OCI-LY3 (cell line): ENCODE measurements around the gene PES1.
A peak's percentile ranks its signal among the peaks of the same experiment; 100 is the strongest.
"Not testable (repeated sequence)": the region's sequence is repeated elsewhere in the genome, so short reads cannot be mapped to it uniquely, and the experiment has no call there.

Experiments used
- H2AFZ ChIP-seq: fragments of 200-600, 300-600 bp; shearing (Covaris generic); 2 replicates; pipeline ENCODE4 v1.6.0; 2014; ENCODE audit warnings: antibody characterized with exemption, low read depth, low read length
- H3K27ac ChIP-seq: fragments of 200-600, 300-600 bp; sonication (generic); 2 replicates; pipeline ENCODE4 v1.5.1; 2014; ENCODE audit warnings: mild to moderate bottlenecking, low read length, moderate library complexity, mixed read lengths
- H3K27me3 ChIP-seq: fragments of 200-600, 300-600 bp; sonication (generic); 2 replicates; pipeline ENCODE4 v1.6.1; 2014; ENCODE audit warnings: low read depth, low read length, mixed read lengths
- H3K36me3 ChIP-seq: fragments of 200-600, 300-600 bp; sonication (generic); replicated peaks from 2 replicates; pipeline ENCODE3; 2014; ENCODE audit warnings: low read depth, low read length, mixed read lengths
- H3K4me1 ChIP-seq: fragments of 300-600, 200-600 bp; sonication (generic); 2 replicates; pipeline ENCODE4 v1.6.1; 2014; ENCODE audit warnings: low read length, mixed read lengths
- H3K4me2 ChIP-seq: fragments of 200-600, 300-600 bp; sonication (generic); 2 replicates; pipeline ENCODE4 v1.6.1; 2014; ENCODE audit warnings: low read length, mixed read lengths
- H3K4me3 ChIP-seq: fragments of 300-600, 200-600 bp; sonication (generic); 2 replicates; pipeline ENCODE4 v1.5.1; 2014; ENCODE audit warnings: antibody characterized with exemption, mild to moderate bottlenecking, low read length, moderate library complexity
- H3K79me2 ChIP-seq: fragments of 300-600, 200-600 bp; shearing (Covaris generic); 2 replicates; pipeline ENCODE4 v1.6.1; 2014; ENCODE audit warnings: mild to moderate bottlenecking, low read length, mixed read lengths
- H3K9ac ChIP-seq: fragments of 300-600, 200-600 bp; shearing (Covaris generic); 2 replicates; pipeline ENCODE4 v1.6.0; 2014; ENCODE audit warnings: mild to moderate bottlenecking, low read length, moderate library complexity
- H3K9me3 ChIP-seq: fragments of 200-600, 300-600 bp; shearing (Covaris generic); 2 replicates; pipeline ENCODE4 v1.6.1; 2014; ENCODE audit warnings: low read length, mixed read lengths; ENCODE audit not compliant: insufficient read depth
- H4K20me1 ChIP-seq: fragments of 200-600, 300-600 bp; sonication (generic); 2 replicates; pipeline ENCODE4 v1.6.1; 2016; ENCODE audit warnings: low read length, mixed read lengths; ENCODE audit not compliant: insufficient read depth
- EZH2phosphoT487 ChIP-seq: fragments of 200-600 bp; shearing (Covaris generic); IDR thresholded peaks from 2 replicates; pipeline ENCODE4 v1.6.1; 2018; ENCODE audit warnings: antibody characterized with exemption, mixed run types, low read depth
- TF ChIP-seq, protein P1 (sequence below): fragments of 200-600, 300-600 bp; sonication (generic); IDR thresholded peaks from 2 replicates; pipeline ENCODE4 v1.5.1; 2014; ENCODE audit warnings: antibody characterized with exemption, low read length, low read depth

Gene PES1

DNA sequence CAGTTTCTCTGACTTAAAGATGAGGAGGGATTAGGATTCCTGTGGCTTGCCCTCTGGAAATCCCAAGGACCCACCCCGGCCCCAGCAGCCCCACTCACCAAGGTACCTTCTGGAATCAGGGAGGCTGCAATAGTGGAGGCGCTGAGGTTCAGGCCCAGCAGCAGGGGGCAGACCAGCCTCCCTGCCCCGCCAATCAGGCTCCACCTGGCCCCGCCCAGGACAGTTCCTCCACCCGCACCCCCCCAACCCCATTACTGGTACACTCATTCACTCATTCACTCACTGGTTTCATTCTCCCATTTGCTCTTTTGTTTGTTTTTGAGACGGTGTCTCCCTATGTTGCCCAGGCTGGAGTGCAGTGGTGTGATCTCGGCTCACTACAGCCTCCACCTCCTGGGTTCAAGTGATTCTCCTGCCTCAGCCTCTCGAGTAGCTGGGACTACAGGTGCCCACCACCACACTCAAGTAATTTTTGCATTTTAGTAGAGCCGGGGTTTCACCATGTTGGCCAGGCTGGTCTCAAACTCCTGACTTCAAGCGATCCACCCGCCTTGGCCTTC is 31.0 kb downstream of the PES1 start:
- not testable (repeated sequence) for H4K20me1 ChIP-seq, H3K36me3 ChIP-seq, H3K4me3 ChIP-seq, H3K27me3 ChIP-seq, H3K79me2 ChIP-seq, H2AFZ ChIP-seq, H3K4me1 ChIP-seq, H3K9ac ChIP-seq, H3K4me2 ChIP-seq, H3K9me3 ChIP-seq, H3K27ac ChIP-seq
- TF ChIP-seq, protein P1, sequence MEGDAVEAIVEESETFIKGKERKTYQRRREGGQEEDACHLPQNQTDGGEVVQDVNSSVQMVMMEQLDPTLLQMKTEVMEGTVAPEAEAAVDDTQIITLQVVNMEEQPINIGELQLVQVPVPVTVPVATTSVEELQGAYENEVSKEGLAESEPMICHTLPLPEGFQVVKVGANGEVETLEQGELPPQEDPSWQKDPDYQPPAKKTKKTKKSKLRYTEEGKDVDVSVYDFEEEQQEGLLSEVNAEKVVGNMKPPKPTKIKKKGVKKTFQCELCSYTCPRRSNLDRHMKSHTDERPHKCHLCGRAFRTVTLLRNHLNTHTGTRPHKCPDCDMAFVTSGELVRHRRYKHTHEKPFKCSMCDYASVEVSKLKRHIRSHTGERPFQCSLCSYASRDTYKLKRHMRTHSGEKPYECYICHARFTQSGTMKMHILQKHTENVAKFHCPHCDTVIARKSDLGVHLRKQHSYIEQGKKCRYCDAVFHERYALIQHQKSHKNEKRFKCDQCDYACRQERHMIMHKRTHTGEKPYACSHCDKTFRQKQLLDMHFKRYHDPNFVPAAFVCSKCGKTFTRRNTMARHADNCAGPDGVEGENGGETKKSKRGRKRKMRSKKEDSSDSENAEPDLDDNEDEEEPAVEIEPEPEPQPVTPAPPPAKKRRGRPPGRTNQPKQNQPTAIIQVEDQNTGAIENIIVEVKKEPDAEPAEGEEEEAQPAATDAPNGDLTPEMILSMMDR, result peak; percentile 31

DNA sequence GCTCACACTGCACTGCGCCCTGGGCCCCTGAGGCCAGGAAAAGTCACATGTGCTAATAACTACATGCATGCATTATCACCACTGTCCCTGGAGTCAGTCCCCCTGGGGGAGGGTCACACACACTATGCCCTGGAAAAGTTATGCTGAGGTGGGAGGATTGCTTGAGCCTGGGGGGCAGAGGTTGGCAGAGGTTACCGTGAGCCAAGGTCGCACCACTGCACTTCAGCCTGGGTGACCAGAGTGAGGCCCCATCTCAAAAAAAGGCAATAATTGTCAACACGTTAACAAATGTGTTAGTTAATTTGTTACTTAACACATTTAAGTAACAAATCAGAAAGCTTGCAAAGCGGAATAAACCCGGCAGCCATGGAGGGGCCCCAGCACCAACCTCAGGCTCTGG is 31.8 kb downstream of the PES1 start:
- H3K27me3 ChIP-seq, result 0 out of 2 replicates have a peak, but pooled peaks cover 3% of the 10 kb centered on the region
- no peaks in the 10 kb centered on the region for H3K9me3 ChIP-seq
- TF ChIP-seq, protein P1, result no peak
- TF ChIP-seq EZH2phosphoT487, result no peak
- H3K4me3 ChIP-seq, result no peak overlapping the region
- H3K79me2 ChIP-seq, result no peaks in the 10 kb centered on the region
- no peak overlapping the region for H3K27ac ChIP-seq
- H3K9ac ChIP-seq, result no peak overlapping the region
- H3K36me3 ChIP-seq, result no peaks in the 10 kb centered on the region
- no peaks in the 10 kb centered on the region for H3K4me1 ChIP-seq
- H4K20me1 ChIP-seq, result no peaks in the 10 kb centered on the region
- H3K4me2 ChIP-seq, result no peak overlapping the region
- no peak overlapping the region; the same call in 1 of the 2 replicates for H2AFZ ChIP-seq

DNA sequence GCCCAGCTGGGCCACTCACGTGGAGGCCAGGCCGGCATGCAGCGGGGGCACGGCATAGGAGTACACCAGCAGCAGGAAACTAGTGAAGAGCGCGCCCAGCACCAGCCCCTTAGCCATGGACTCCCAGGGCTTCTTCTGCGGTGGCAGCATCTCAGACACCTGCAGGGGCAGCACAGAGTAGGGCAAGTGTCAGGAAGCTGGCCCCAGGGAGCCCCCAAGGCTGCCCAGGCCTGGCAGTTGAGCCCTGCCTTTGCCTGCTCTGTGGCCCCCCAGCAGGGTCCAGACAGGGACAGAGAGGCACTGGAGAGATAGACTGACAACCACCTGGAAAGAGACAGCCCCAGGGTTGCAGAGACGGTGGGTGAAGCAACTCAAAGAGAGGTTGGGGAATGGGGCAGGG is 34.5 kb downstream of the PES1 start:
- no peak overlapping the region for H2AFZ ChIP-seq
- TF ChIP-seq, protein P1, result no peak
- TF ChIP-seq EZH2phosphoT487, result no peak
- no peaks in the 10 kb centered on the region for H3K36me3 ChIP-seq
- no peaks in the 10 kb centered on the region for H3K79me2 ChIP-seq
- no peak overlapping the region for H3K9ac ChIP-seq
- H3K9me3 ChIP-seq, result no peaks in the 10 kb centered on the region
- no peak overlapping the region for H3K27ac ChIP-seq
- no peaks in the 10 kb centered on the region for H4K20me1 ChIP-seq
- no peaks in the 10 kb centered on the region for H3K4me1 ChIP-seq
- H3K4me2 ChIP-seq, result no peak overlapping the region
- H3K27me3 ChIP-seq, result no peaks in the 10 kb centered on the region
- no peak overlapping the region for H3K4me3 ChIP-seq

DNA sequence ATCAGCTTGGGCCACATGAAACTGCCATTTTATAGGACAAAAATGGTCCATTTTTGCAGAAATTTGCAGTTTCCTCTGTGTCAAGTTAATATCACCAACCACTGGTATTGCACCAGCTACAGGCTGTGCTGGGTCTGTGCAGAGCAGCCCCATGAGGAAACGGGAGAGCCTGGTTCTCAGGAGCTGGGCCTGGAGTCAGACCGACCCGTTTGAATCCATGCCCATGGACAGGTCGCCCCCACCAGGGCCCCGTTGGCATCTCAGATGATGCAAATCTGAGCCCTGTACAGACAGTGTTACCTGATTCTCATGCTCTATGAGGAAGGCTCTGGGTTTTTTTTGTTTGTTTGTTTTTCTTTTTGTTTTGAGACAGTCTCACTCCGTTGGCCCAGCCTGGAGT is 35.3 kb downstream of the PES1 start:
- H3K4me1 ChIP-seq, result no peaks in the 10 kb centered on the region
- H3K4me2 ChIP-seq, result no peak overlapping the region
- TF ChIP-seq, protein P1, result no peak
- TF ChIP-seq EZH2phosphoT487, result no peak
- no peak overlapping the region for H3K27ac ChIP-seq
- H3K36me3 ChIP-seq, result no peaks in the 10 kb centered on the region
- no peaks in the 10 kb centered on the region for H3K9me3 ChIP-seq
- H3K9ac ChIP-seq, result no peak overlapping the region
- no peak overlapping the region for H3K4me3 ChIP-seq
- no peaks in the 10 kb centered on the region for H3K27me3 ChIP-seq
- H3K79me2 ChIP-seq, result no peaks in the 10 kb centered on the region
- H2AFZ ChIP-seq, result no peak overlapping the region
- H4K20me1 ChIP-seq, result no peaks in the 10 kb centered on the region
